ENCODE data around the gene ILDR1. TPM values are rescaled to one million over a fixed set of nuclear protein-coding genes. Genes with fewer than 3 reads are reported as not detected.
A peak's percentile ranks its signal among the peaks of the same experiment; 100 is the strongest.
"Not testable (repeated sequence)": the region's sequence is repeated elsewhere in the genome, so short reads cannot be mapped to it uniquely, and the experiment has no call there.

ILDR1 gene
- total RNA-seq, 1 donor from 2014 or later, result 0.07 TPM

- no peaks in the 10 kb centered on the region for H3K79me2 ChIP-seq (ENCODE audit: low read depth)
- no peak within 1 kb of the TSS for H3K27ac ChIP-seq
- H3K27ac Mint-ChIP-seq, result no peak within 1 kb of the TSS
- no peaks in the 10 kb centered on the region for H3K4me1 ChIP-seq
- TF ChIP-seq EZH2 (IDR thresholded peaks at IDR 0.05), result no peak
- TF ChIP-seq EZH2phosphoT487 (IDR thresholded peaks at IDR 0.05), result no peak
- TF ChIP-seq CTCF (IDR thresholded peaks at IDR 0.05), result no peak
- H4K20me1 ChIP-seq (ENCODE audit: low read depth), result no peaks in the 10 kb centered on the region
- H3K4me3 Mint-ChIP-seq, result no peak within 1 kb of the TSS
- H3K4me2 ChIP-seq, result no peak within 1 kb of the TSS
- no peak for DNase-seq (ENCODE audit: low spot score)
- no peaks in the 10 kb centered on the region for H3K9me3 ChIP-seq (ENCODE audit: low read depth)
- no peaks in the 10 kb centered on the region for H3K4me1 Mint-ChIP-seq
- H3K36me3 Mint-ChIP-seq, result no peaks in the 10 kb centered on the region
- H3K4me3 ChIP-seq, result no peak within 1 kb of the TSS
- H3K9me3 Mint-ChIP-seq, result no peaks in the 10 kb centered on the region
- no peaks in the 10 kb centered on the region for H3K36me3 ChIP-seq
- H3K27me3 Mint-ChIP-seq (ENCODE audit: insufficient read depth, low read depth), result peaks cover 5% of the 10 kb centered on the region
- H2AFZ ChIP-seq (replicated peaks), result peak within 1 kb of the TSS; percentile 66
- H3K27me3 ChIP-seq, result no peaks in the 10 kb centered on the region
- H3K9ac ChIP-seq, result no peak within 1 kb of the TSS
- no peaks in the 10 kb centered on the region for H3F3A ChIP-seq (ENCODE audit: low read depth)
Measured at GRCh38 chr3:122055215-122055614, 33.2 kb upstream of the ILDR1 start, which contains the start of gene CD86. Gene CD86, plus strand, starts transcription at chr3:122055362. Its CDS starts 128 bp downstream, at chr3:122055490.

- H3K4me1 Mint-ChIP-seq, result no peaks in the 10 kb centered on the region
- no peaks in the 10 kb centered on the region for H3K79me2 ChIP-seq (ENCODE audit: low read depth)
- no peaks in the 10 kb centered on the region for H3K27me3 ChIP-seq
- no peak for TF ChIP-seq CTCF (IDR thresholded peaks at IDR 0.05)
- no peak for TF ChIP-seq EZH2 (IDR thresholded peaks at IDR 0.05)
- no peak for TF ChIP-seq EZH2phosphoT487 (IDR thresholded peaks at IDR 0.05)
- H3K4me3 ChIP-seq, result no peak overlapping the region
- H3K9ac ChIP-seq, result no peak overlapping the region
- H3K9me3 Mint-ChIP-seq, result no peaks in the 10 kb centered on the region
- no peaks in the 10 kb centered on the region for H3K4me1 ChIP-seq
- H3K36me3 ChIP-seq, result no peaks in the 10 kb centered on the region
- no peak overlapping the region for H3K27ac Mint-ChIP-seq
- no peaks in the 10 kb centered on the region for H3K9me3 ChIP-seq (ENCODE audit: low read depth)
- H3K4me3 Mint-ChIP-seq, result no peak overlapping the region
- H3K27ac ChIP-seq, result no peak overlapping the region
- H3K36me3 Mint-ChIP-seq, result no peaks in the 10 kb centered on the region
- no peaks in the 10 kb centered on the region for H4K20me1 ChIP-seq (ENCODE audit: low read depth)
- H2AFZ ChIP-seq (replicated peaks), result peak overlapping the region; percentile 5
- no peak overlapping the region for H3K4me2 ChIP-seq
- H3K27me3 Mint-ChIP-seq (ENCODE audit: insufficient read depth, low read depth), result no peaks in the 10 kb centered on the region
- no peaks in the 10 kb centered on the region for H3F3A ChIP-seq (ENCODE audit: low read depth)
- no peak for DNase-seq (ENCODE audit: low spot score)
Measured at GRCh38 chr3:122052968-122053367, 30.9 kb upstream of the ILDR1 start.

GRCh38 chr3:122047773-122048172 is 25.7 kb upstream of the ILDR1 start:
- H4K20me1 ChIP-seq (ENCODE audit: low read depth); H3K4me1 ChIP-seq; H3K4me1 Mint-ChIP-seq; H3F3A ChIP-seq (ENCODE audit: low read depth); H3K9me3 Mint-ChIP-seq; H3K4me3 ChIP-seq; H3K27me3 ChIP-seq; DNase-seq (ENCODE audit: low spot score); H3K27ac Mint-ChIP-seq; H3K9me3 ChIP-seq (ENCODE audit: low read depth); H3K36me3 Mint-ChIP-seq; H3K27me3 Mint-ChIP-seq (ENCODE audit: insufficient read depth, low read depth); H3K9ac ChIP-seq; H3K79me2 ChIP-seq (ENCODE audit: low read depth); H2AFZ ChIP-seq (replicated peaks); H3K36me3 ChIP-seq; H3K27ac ChIP-seq; H3K4me2 ChIP-seq; H3K4me3 Mint-ChIP-seq: not testable (repeated sequence)

- H3K27ac Mint-ChIP-seq; DNase-seq (ENCODE audit: low spot score); H3K36me3 Mint-ChIP-seq; H3K27me3 Mint-ChIP-seq (ENCODE audit: insufficient read depth, low read depth); H3K4me3 ChIP-seq; H3K4me1 Mint-ChIP-seq; H3K9me3 ChIP-seq (ENCODE audit: low read depth); H4K20me1 ChIP-seq (ENCODE audit: low read depth); H3K27ac ChIP-seq; H3K79me2 ChIP-seq (ENCODE audit: low read depth); H3K9ac ChIP-seq; H3K4me1 ChIP-seq; H3K9me3 Mint-ChIP-seq; H2AFZ ChIP-seq (replicated peaks); H3K4me3 Mint-ChIP-seq; H3F3A ChIP-seq (ENCODE audit: low read depth); H3K36me3 ChIP-seq; H3K4me2 ChIP-seq; H3K27me3 ChIP-seq: not testable (repeated sequence)
Measured at GRCh38 chr3:122047296-122047695, 25.2 kb upstream of the ILDR1 start.
